BE2C (cell line): Measurements from ENCODE around the gene AMER2.

Experiments
- DNase-seq: peaks from one replicate; pipeline ENCODE4 v3.0.0-alpha.2; 2020
- H3K27me3 ChIP-seq: fragments of 250-450 bp; sonication (Bioruptor Pico); 2 replicates; pipeline ENCODE4 v1.5.1; 2020; ENCODE audit warnings: mild to moderate bottlenecking
- H3K36me3 ChIP-seq: fragments of 250-450 bp; sonication (Bioruptor Pico); 2 replicates; pipeline ENCODE4 v1.5.1; 2020; ENCODE audit warnings: mild to moderate bottlenecking
- H3K4me1 ChIP-seq: fragments of 250-450 bp; sonication (Bioruptor Pico); 2 replicates; pipeline ENCODE4 v1.5.1; 2020
- H3K4me3 ChIP-seq: 2 replicates; pipeline ENCODE4 v1.5.1; 2011; ENCODE audit warnings: low read depth, low read length
- H3K9me3 ChIP-seq: fragments of 250-450 bp; sonication (Bioruptor Pico); 2 replicates; pipeline ENCODE4 v1.5.1; 2020
- TF ChIP-seq, protein P1 (sequence below): IDR thresholded peaks from 2 replicates; pipeline ENCODE4 v1.5.1; 2012; ENCODE audit warnings: mild to moderate bottlenecking, low read depth, low read length

The AMER2 gene

DNA sequence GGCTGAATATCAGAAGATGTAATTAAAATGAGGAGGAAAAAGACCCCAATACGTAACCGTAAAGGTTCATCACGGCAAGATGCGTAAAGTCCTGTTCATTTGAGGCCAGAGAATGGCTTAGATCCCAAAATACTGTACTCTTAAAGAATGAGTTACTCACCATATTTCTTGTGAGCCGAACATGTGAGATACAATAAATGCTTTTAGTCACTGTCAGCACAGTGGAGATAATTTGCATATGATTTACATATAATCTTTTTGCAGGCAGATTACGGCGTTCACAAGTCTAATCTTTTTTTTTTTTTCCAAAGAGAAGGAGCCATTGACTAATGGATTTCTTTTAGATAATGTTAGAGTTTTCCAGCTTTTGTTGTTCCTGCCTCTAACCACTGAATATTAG lies 28.4 kb downstream of the AMER2 start:
- TF ChIP-seq, protein P1, sequence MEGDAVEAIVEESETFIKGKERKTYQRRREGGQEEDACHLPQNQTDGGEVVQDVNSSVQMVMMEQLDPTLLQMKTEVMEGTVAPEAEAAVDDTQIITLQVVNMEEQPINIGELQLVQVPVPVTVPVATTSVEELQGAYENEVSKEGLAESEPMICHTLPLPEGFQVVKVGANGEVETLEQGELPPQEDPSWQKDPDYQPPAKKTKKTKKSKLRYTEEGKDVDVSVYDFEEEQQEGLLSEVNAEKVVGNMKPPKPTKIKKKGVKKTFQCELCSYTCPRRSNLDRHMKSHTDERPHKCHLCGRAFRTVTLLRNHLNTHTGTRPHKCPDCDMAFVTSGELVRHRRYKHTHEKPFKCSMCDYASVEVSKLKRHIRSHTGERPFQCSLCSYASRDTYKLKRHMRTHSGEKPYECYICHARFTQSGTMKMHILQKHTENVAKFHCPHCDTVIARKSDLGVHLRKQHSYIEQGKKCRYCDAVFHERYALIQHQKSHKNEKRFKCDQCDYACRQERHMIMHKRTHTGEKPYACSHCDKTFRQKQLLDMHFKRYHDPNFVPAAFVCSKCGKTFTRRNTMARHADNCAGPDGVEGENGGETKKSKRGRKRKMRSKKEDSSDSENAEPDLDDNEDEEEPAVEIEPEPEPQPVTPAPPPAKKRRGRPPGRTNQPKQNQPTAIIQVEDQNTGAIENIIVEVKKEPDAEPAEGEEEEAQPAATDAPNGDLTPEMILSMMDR = no peak
- H3K9me3 ChIP-seq = no peaks in the 10 kb centered on the region
- H3K36me3 ChIP-seq = no peaks in the 10 kb centered on the region
- no peaks in the 10 kb centered on the region for H3K4me1 ChIP-seq
- DNase-seq = no peak
- no peaks in the 10 kb centered on the region; the same call in 1 of the 2 replicates for H3K27me3 ChIP-seq
- H3K4me3 ChIP-seq = no peak overlapping the region

DNA sequence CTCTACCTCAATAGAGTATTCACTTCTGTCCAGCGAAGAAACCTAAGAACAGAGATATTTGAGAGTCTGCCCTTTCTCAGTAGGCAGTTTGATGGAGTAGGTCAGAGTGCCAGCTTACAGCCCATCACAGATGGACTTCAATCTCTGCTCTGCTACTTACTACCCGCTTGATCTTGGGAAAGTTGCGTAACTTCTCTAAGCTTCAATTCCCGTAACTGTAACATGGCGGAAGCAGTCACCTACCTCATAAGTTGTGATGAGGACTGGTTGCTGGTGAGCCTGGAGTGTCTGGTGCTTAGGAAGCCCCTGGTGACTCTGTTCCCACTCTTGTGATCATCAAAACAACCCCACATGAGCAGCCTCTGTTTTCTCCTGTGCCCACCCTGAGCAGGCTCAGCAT lies 31.0 kb downstream of the AMER2 start:
- H3K9me3 ChIP-seq = no peaks in the 10 kb centered on the region
- H3K4me3 ChIP-seq = no peak overlapping the region
- H3K4me1 ChIP-seq = no peaks in the 10 kb centered on the region
- no peaks in the 10 kb centered on the region for H3K36me3 ChIP-seq
- TF ChIP-seq, protein P1 = no peak
- DNase-seq = no peak
- peaks cover 19% of the 10 kb centered on the region for H3K27me3 ChIP-seq

DNA sequence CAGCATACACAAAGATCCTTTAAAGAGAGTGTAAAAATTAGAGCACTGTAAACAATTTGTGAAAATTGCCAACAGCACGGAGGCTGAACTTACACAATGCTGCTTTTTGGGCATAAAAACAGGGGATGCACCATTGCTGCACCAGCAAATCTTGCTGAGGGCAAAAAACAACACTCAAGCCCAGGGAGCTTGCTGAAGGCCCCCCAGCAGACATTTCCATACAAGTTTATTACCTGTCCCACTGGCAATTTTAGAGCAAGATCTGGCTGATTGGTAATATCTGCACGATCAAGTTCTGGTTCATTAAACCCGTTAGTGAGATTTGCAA lies 34.3 kb downstream of the AMER2 start:
- Histone ChIP-seq H3K4me3 (no peak overlapping the region), H3K27me3 (peaks cover 24% of the 10 kb centered on the region), H3K36me3 (no peaks in the 10 kb centered on the region), H3K9me3 (no peaks in the 10 kb centered on the region), H3K4me1 (no peaks in the 10 kb centered on the region)
- TF ChIP-seq, protein P1 = no peak
- DNase-seq = no peak

DNA sequence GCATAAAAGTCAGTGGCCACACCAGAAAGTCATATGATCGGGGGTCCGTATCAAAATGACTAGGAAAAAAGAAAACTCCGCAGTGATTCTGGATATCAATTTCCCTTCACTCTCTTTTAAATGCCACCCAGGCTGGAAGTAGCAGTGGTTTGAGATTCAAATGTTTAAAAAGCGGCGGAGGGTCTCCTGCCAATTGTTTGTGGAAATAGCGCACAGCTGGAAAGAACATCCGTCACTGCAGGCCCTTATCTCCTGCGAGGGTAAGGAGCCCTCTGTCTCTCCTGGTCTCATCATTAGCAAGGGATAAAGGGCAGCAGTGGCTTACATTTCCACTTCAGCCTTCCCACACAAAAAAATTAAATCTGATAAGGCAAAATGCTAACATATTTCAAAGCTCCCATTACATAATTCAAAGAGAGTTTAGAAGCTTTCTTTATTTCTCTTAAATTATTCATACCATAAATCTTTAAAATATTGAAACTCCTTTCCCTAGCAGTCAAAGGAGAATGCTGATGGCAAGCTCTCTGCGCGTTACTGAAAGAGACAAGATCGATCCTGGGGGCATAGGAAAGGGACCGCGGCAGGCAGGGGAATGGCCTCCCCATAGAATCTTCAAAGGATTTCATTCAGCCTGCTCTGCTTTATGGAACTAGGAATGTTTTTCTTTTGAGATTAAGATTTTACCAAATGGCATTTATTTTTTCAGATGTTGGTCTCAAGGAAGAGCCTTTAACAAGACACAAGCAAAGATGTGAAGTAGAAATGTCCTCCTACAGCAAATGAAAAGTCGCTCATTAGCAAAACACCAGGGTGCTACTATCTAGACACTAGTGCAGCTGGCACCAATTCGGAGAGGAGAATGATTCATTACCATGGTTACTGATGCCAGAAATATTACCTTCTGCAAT lies 35.0 kb downstream of the AMER2 start:
- Histone ChIP-seq H3K27me3 (peaks cover 24% of the 10 kb centered on the region), H3K4me1 (no peaks in the 10 kb centered on the region), H3K9me3 (no peaks in the 10 kb centered on the region), H3K4me3 (no peak overlapping the region), H3K36me3 (no peaks in the 10 kb centered on the region)
- no peak for DNase-seq
- TF ChIP-seq, protein P1 = no peak

DNA sequence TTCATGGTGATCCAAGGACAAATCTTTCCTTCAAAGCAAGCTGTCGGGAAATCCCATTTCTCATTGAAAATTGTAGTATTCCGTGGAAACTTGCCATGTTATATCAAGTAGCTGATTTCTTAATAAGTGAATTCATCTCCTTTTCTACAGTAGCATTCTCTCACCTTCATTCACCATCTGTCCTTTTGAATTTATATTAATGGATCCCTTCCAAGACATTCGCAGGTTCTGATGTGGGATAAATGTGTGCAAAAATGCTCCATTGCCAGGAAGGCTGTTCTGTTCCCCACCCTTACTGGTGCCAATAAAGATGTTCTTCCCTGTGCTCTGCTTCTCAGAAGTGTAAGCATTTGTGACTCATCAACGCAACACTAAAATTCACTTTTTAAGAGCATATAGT lies 36.2 kb downstream of the AMER2 start:
- TF ChIP-seq, protein P1 = no peak
- peaks cover 24% of the 10 kb centered on the region for H3K27me3 ChIP-seq
- no peaks in the 10 kb centered on the region for H3K9me3 ChIP-seq
- no peaks in the 10 kb centered on the region for H3K4me1 ChIP-seq
- H3K4me3 ChIP-seq = no peak overlapping the region
- H3K36me3 ChIP-seq = no peaks in the 10 kb centered on the region
- DNase-seq = no peak

DNA sequence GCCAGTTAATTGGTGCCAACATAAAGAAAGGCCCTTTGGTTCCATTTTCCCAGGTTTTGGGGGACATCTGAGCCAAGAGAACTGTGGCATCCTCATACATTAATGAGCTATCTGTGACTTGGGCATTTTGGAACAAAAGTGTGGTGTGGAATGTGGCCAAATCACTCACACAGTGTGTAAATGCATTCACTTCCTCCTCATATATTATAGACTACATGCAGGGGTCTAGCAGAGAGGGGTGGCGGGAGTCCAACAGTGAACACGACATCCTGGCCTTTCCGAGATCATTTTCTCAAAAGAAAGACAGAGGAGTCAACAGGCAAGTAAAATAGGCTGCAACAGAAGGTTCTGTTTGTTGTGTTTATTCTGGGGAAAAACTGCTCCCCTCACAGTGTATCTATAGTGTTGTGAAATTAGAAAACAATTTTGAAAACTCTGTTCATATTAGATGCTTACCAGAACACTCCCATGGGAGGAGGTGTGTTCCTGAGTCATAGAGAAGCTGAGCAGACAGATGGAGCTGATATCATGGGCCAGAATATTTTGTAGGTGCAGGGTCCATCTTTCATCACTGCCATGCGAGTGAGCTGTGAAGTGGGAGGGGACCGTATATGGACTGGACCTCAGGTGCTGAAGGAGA lies 39.2 kb downstream of the AMER2 start:
- no peak for DNase-seq
- Histone ChIP-seq H3K27me3 (peaks cover 18% of the 10 kb centered on the region), H3K4me1 (no peaks in the 10 kb centered on the region), H3K9me3 (no peaks in the 10 kb centered on the region), H3K4me3 (no peak overlapping the region), H3K36me3 (no peaks in the 10 kb centered on the region)
- TF ChIP-seq, protein P1 = no peak
